GOT3 (cell line): Measurements from ENCODE around the gene NLGN1.

Source experiments
- DNase-seq: peaks from one replicate; lab custom pipeline; 2025; ENCODE audit warnings: mixed read lengths; lab: John Stamatoyannopoulos, UW

The NLGN1 gene

DNA sequence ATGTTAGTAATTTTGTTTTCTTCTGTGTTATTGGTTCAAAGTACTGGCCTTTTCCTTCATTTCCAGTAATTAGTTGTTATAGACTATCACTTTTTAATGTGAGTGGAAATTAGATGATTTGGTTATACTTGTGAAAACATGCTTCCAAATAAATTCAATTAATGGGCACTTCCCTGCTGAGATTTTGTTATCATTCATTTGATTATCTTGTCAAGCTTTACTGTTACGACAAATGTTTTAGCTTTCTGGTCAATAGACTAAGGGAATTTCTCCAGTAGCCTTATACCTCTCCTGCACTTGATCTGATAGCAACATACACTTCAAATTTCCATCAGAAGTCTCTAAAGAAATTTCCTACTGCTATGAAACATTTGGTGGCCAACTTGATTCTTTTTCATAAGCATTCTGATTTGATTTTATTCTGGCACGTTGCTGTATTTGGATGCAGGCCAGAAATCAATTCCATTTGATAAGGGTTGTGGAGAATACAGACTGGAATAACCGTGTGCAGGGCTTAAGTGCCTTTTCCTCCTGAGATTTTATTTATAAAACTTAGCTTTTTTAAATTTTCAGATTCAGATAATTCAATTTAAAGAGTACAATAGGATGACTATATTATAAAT, 887.8 kb downstream of the NLGN1 start:
- DNase-seq: no peak

DNA sequence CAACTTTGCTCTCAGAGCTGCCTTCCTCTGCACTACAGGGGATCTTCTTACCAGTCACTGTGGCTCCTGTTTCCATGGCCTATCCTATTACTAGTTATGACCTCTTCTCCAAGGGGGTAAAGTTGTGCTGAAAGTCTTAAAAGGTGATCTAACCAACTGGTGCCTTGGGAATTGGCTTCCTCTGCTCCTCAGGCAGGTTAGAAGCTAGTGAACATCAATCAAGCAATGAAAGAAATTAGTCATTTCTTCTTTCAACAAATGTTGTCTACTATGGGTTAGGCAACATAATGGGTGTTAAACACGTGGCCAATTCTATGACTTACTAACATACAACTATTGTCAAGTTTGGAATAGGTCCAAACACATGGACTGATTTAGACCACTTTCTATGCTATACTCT, 890.2 kb downstream of the NLGN1 start:
- DNase-seq: no peak

DNA sequence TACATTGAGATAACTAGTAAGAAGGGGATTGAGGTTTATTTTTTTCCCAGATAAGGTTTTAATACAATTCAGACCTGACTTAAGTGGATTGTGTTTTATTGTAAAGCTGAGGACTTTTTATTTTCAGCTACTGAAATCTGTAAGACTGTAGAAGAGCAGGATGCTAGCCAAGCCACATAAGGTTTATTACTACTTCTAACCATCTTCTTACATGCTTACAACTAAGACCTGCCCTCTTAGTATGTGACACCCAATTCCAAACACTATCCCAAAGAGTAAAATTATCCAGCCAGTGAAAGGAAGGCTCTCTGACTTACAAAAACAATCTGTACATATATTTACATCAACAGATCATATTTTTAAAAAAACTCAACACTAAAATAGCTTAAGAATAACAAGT, 897.1 kb downstream of the NLGN1 start:
- DNase-seq: no peak

DNA sequence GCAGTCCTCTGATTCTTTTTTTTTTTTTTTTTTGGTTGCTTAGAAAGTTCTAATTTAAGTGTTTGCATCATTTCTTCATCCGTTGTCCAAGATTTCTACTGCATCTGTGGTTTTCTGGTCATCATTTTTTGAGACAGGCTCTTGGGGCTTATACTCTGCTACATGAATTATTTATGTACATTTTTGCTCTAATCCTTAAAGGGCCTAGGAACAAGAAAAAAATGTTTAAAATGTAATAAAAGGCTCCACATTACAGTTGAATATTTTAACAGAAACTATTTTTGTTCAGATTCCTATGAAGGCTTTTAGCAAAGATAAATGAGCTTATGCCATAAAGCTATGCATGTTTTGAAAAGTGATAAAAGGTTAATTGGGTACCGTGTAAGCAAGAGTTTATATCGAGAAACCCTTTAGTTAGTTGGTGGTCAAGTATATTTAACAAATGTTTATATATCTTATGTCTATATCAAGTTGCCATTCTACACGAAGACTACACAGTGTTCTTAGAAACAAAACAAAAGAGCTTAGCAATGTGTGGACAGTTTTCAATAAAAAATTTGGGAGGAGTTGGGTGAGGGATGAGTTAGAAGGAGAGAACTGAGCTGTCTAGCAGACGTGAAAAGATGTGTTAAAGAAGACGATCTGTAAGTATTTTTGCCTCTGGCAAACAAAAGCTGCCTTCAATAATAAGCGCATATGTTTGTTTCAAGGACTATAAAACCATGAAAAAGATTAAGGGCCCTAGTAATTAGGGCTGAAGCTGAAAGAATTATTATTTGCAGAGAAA, 898.0 kb downstream of the NLGN1 start:
- DNase-seq: no peak

DNA sequence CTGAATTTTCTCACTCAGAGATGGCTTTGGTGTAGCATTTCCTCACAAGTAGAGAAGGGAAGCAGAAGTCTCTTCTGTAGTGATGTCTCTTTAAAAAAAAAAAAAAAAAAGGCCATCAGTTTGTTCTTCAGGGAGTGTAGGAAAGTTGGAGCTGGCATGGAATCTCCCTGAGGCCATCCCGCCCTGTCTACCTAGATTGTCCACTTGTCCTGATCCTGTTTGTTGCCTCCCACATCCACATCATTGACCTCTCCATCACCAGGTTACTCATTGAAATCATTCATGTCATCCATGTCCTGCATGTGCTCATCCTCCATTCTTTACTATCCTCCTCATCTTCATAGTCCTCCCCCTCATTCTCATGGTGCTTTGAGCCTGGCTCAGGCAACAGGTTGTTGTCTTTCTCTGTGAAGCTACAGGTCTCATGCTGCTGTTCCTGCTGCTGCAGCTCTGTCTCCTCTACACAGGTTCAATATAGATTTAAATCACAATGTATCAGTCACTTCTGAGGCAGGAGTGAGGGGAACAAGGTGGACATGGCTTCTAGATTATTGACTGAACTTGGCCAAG, 905.3 kb downstream of the NLGN1 start:
- DNase-seq: no peak

DNA sequence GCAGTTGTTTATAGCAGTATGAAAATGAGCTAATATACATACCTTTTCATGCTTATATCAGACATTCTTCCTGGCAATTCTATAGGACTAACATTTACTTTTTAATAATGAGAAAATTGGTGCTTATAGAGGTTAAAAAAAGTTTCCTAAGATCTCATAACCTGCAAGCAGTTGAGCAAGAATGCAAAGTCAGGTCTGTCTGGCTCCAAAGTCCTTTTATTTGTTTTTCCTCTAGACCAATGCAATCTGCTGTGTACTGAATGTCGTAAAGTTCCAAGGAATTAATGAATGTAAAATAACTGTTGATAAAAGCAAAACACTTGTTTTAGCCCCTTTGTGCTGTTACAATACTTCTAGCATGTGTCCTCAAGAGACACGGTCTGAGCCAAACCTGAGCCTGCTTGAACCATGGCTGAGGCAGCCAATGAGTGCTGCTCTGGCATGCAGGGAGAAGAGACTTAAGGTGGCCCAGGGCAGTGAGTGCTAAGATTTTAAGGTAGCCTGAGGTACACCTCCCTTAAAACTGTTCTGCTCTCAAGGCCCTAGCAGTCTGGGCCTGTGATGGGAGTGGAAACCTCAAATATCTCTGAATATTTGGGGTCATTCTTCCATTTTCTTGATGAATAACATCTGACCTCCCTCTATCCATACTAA, 906.5 kb downstream of the NLGN1 start:
- DNase-seq: no peak

DNA sequence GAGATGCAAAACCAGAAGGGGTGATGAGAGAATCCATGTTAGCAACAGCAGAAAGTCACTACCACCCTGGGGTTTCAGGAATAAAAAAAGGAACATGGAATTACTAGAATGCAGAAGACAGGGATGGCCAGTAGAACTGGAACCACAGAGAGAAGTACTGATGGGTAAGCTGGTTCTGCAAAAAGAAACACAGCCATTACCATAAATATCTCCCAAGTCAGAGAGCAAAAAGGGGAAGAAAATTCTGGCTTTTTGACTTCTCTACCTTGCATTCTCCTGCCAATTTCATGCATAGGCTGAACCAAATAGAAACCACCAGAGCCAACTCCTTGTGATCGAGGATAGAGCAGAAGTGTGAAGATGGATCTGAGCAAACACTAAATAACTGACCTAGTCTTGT, 911.2 kb downstream of the NLGN1 start:
- no peak for DNase-seq

DNA sequence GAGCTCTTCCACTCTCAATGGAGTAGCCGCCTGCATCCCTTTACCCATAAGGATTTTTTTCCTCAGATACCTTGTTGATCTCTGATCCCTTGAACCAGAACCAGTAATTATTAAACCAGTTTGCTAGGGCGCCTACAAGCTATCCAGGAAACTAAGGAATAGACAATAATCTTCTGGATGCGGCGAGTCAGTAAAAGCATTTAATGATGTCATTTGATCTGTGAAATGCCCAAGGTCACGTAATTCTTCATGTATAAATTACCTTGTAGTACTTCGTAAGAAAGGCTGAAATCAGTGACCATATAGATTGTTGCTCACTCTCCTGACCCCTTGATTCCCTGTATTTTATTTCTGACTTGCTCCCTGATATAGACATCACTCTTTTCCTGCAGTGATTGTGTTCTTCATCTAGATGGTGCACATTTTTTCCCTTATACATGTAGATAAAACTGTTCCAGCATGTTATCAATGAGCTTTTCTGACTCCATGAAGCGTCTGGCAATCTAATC, 913.0 kb downstream of the NLGN1 start:
- DNase-seq: no peak

DNA sequence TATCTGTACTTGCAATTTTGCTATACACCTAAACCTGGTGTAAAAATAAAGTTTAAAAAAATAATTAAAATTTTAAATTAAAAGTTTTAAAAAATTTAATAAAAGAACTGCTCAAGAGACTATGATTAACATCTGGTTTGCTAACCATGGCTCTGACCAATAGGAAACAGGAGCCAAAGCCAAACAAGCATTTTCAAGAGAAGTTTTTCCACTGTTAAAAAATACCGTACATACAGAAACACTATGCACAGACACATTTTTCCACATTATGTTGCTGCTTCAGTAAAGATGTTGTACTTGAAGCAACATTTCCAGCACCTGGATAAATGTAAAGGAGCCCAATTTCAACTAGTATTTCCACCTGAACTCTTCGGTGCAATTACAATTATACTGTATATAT, 917.7 kb downstream of the NLGN1 start:
- DNase-seq: no peak

DNA sequence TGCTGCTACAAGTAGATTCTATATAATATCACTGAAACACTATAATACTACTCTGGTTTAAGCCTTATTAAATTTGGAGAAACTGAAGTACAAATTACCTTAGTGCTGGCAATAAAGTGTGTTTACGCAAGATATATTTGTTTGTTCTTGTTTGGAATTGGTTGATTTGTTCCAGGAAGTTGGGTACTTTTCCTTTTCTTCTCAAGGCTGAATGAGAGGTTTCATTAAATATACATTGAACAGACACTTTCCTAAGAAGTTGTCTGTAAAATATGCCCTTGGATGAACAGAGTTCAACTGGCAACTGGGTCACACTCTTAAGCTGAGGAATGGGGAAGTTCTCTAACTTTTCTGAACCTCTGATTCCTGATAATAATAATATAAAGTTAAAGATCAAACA, 919.5 kb downstream of the NLGN1 start:
- DNase-seq: no peak

DNA sequence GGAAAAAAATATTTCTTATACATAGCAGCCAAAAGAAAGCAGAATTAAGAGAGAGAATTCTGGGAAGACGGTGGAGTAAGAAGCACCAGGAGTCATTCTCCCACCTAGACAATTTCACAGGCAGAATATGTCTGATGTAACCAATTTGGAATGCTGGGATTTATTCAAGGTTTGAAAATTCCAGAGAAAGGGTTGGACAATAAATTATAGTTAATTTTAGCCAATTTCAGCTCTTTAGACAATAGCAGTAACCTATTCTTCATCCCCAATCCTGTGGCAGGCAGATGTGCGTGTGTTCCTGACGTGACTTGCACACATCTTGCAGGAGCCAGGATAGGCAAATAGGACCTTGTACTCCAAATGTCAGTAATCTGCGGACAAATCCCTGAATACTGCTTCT, 920.6 kb downstream of the NLGN1 start:
- no peak for DNase-seq

DNA sequence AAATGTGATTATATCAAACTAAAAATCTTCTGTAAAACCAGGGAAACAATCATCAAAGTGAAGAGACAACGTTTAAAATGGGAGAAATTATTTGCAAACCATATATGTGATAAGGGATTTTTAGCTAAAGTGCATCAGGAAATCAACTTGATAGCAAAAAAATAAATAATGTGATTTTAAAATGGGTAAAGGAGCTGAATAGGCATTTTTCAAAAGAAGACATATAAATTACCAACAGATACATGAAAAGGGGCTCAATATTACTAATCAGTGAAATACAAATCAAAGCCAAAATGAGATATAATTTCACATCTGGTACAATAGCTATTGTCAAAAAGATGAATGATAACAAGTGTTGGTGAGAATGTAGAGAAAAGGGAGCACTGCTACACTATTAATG, 924.0 kb downstream of the NLGN1 start:
- DNase-seq: no peak

DNA sequence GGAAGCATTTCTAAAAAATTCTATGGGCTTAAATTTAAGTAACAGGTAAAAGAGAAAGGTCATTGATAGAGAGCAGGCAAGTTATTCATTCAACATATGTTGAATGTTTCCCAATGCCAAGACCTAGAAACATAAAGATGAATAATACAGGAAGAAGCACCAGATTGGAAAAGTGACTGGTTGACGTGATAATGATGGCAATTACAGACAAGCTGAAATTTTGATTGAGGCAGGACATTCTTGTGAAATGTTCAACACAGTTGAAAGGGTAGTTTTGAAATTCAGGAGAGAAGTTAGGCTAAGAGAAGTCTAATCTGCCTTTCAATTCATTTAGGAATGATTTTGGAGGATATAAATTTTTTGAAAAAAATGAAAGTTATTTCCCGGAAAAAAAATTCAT, 925.2 kb downstream of the NLGN1 start:
- DNase-seq: no peak

DNA sequence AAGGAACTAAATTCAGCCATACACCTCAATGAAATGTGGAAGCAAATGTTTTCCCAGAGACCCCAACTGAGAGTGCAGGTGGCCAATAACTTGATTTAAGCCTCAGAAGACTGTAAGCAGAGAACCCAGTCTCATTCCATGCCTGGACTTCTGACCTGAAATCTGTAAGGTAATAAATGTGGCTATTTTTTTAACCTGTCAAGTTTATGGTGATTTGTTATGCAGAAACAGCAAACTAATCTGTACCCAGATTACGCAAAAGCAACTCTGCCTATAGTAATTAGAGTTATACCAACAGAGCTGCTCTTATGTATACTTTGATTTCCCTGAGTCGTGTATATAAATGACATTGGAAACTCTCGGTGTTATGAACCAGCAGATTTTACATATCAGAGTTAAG, 927.6 kb downstream of the NLGN1 start:
- DNase-seq: no peak

DNA sequence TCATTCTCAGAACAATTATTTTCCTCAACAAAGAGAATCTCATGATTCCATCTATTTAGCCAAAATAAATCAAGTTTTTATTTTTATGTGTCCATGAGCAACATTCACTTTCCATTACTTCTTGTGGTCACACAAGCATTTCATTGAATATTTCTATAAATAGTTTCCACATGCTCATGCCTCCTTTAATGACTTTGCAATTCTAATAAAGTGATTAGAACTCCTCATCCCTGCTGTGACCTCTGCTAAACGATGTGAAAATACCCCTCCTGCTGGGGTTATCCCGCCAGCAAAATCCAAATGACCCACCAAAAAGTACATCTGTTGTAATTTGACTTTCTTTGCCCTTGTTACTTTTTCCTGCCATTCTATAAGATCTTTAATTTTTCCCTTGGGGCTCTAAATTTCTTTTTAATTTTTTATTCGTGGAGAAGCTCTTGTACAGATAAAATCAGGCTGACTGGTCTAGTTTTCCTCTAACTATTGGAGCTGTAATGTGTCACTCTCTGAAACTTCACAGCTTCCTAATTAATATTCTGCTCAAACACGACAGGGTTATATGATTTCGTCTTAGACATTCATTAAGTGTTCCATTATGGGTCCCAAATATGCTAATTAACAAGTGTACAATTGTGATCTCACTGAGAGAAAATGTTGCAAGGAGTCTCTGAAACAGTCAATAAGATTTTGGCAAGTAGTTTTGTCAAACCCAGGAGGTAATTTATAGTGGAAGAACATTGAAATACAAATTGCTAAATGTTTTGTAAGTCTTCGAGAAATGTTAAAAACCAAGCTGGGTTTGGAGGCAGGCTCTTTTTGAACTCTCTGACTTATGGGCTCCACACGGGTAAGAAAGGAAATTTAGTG, 928.5 kb downstream of the NLGN1 start:
- no peak for DNase-seq

DNA sequence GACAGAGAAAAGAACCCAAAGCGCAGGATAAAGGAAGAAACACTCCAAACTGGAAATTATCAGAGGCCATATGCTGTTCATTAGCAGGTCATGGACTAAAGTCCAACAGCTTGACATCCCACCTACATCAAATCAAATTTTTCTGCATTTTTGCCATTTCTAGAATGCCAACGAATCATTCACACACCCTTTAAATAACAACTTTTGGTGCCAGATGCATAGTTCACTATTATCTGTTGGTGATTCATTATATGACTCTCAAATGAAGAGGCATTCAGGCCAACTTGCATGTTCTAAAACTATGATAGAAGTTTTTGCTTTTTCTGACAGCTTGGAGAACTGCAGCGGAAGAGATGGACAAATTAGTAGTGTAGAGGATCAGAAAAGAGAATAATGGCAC, 931.8 kb downstream of the NLGN1 start:
- DNase-seq: no peak

DNA sequence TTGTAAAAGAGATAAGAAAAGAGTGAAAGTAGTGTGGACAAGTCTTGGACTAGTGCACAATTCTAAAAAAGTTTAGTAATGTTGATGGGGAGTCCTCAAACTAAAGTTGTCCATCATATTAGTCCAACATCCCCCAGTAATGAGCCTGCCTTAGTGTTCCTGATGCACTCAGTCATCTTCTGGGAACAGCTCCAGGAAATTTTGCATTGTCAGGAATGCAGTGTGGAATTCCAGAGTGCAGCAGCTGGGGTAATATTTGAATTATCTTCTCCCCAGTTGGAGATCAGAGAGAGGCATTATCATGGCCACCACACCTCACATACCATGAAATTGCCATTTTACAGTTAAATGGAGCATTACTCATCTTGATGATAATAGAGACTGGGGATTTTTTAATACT, 932.8 kb downstream of the NLGN1 start:
- DNase-seq: no peak

DNA sequence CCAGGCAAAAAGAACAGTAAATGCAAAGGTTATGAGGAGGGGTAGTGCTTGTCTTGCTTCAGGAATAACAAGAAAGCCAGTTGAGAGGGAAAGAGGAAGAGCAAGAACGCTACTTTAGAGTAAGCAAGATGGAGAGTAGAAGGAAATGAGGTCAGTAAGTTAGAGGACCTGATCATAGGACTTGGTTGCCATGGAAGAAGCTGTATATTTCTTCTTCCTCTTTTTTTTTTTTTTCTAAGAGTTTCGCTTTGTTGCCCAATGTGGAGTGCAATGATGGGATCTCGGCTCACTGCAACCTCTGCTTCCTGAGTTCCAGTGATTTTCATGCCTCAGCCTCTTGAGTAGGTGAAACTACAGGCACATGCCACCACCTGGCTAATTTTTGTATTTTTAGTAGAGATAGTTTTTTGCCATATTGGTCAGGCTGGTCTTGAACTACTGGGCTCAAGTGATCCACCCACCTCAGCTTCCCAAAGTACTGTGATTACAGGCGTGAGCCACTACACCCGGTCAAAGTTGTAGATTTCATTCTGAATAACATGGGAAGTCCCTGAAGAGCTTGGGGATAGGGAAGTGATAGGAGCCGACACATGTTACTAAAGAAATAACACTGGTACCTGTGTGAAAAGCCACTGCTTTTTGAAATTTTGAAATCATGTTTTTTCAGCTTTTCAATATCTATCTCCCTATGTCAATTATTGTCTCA, 933.7 kb downstream of the NLGN1 start:
- DNase-seq: no peak

DNA sequence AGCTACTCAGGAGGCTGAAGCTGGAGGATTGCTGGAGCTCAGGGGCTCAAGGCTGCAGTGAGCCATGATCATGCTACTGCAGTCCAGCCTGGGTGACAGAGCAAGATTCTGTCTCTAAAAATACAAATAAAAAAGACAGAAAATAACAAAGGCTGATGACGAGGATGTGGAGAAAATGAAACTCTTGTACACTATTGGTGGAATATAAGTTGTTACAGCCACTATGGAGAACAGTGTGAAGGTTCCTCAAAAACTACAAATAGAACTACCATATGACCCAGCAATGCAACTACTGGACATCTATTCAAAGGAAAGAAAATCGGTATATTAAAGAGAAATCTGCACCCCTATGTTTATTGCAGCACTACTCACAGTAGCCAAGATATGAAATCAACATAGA, 934.8 kb downstream of the NLGN1 start:
- DNase-seq: no peak

DNA sequence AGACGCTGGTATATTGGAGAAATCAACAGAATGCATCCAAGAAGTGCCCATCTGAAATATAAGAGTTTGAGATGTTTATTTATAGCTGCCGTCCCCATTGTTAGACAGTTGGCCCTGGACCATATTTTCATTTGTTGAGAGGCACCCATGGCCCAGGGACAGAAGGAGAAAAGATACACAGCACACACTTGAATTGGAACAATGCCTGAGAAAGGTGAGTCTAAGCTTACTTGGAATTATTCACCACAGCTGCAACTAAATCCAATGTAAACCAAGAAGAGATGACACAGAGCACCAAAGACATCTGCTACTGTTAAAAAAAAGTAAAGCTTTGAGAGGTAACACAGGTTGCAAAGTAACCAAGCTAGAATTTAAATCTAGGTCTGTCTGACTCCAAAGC, 936.1 kb downstream of the NLGN1 start:
- no peak for DNase-seq

DNA sequence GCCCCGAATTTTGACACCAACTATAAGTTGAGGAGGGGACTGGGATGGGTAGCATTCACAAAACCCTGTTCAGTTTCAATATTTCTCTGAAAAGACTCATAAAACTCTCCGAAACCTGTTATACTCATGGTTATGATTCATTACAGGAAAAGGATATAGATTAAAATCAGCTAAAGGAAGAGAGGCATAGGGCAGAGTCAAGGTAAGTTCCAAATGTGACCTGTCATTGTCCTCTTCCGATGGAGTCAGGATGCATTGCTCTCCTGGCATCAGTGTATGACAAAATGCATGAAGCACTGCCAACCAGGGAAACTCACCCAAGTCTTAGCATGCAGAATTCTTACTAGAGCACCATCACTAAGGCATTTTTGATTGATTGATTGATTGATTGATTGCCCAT, 936.6 kb downstream of the NLGN1 start:
- DNase-seq: no peak
